IPS DF 6.9 (cell line): ENCODE data around the gene MARCHF3.

Experiments used
- DNase-seq: peaks from one replicate; pipeline ENCODE4 v3.0.0-alpha.2; 2013; ENCODE audit warnings: low read depth, low spot score
- H3K27ac ChIP-seq: one replicate; pipeline ENCODE4 v1.5.1; 2013; ENCODE audit warnings: low read length, control low read depth
- H3K27me3 ChIP-seq: 2 replicates; pipeline ENCODE4 v1.6.1; 2013; ENCODE audit warnings: mild to moderate bottlenecking, low read length; ENCODE audit not compliant: control insufficient read depth, insufficient read depth
- H3K36me3 ChIP-seq: 2 replicates; pipeline ENCODE4 v1.6.1; 2013; ENCODE audit warnings: low read length; ENCODE audit not compliant: control insufficient read depth, insufficient read depth
- H3K4me1 ChIP-seq: 2 replicates; pipeline ENCODE4 v1.6.1; 2013; ENCODE audit warnings: low read length; ENCODE audit not compliant: control insufficient read depth, insufficient read depth
- H3K4me3 ChIP-seq: 2 replicates; pipeline ENCODE4 v1.5.1; 2013; ENCODE audit warnings: mild to moderate bottlenecking, low read length
- H3K9me3 ChIP-seq: 2 replicates; pipeline ENCODE4 v1.6.1; 2013; ENCODE audit warnings: low read length, inconsistent platforms; ENCODE audit not compliant: control insufficient read depth, insufficient read depth
- WGBS: extraction: QIAGEN DNeasy Blood & Tissue Kit; methylation state at CpG from one replicate; pipeline ENCODE4 v1.1.7; 2013; ENCODE audit warnings: mixed read lengths, missing lambda C conversion rate; ENCODE audit not compliant: insufficient read length, insufficient coverage; 5-methylcytosine and 5-hydroxymethylcytosine counted together

MARCHF3 gene

DNA sequence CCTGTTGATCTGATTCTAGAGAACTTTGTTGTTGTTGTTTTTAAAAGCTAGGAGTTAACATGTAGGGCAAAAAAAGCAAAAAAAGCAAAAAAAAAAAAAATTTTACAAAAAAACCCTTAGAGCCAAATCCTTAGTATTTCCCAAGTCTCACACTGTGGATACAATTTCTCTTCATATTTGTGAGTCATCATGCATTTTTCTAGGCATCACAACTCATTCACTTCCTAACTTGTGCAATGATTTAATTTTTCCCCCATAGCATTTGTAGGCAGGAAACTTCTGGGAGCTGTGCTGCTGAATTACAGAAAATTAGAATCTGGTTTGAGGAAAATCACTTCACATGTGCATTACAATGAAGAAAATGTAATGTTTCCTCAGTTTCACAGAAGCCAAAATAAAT is 91.9 kb downstream of the MARCHF3 start:
- Histone ChIP-seq H3K27me3 (no peaks in the 10 kb centered on the region), H3K4me3 (no peak overlapping the region), H3K27ac (no peak overlapping the region), H3K36me3 (no peaks in the 10 kb centered on the region), H3K4me1 (no peaks in the 10 kb centered on the region), H3K9me3 (no peaks in the 10 kb centered on the region)
- DNase-seq: no peak

DNA sequence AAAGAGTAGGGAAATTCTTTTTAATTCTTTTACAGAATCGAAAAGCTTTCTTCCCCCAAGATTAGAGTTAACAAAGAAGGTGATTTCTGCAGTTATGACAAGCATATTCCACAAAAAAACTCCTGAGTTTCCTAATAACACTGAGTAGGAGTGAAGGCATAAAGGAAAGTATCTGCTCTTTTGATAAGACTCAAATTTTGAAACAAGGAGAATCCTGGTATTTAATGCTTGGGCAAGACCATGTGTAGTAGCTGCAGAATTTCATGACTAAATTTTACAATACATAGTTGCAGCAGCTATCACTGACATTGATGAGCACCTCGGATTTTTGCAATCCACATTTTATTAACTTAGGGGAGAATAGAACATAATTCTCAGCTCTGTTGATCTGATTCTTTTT is 92.6 kb downstream of the MARCHF3 start:
- no peak for DNase-seq
- Histone ChIP-seq H3K4me3 (no peak overlapping the region), H3K9me3 (no peaks in the 10 kb centered on the region), H3K27me3 (no peaks in the 10 kb centered on the region), H3K36me3 (no peaks in the 10 kb centered on the region), H3K4me1 (no peaks in the 10 kb centered on the region), H3K27ac (no peak overlapping the region)
- WGBS: no CpG with 5 or more reads among the region's 2 CpGs

GRCh38 chr5:126936775-126937418 is 93.5 kb downstream of the MARCHF3 start:
- Histone ChIP-seq H3K9me3 (no peaks in the 10 kb centered on the region), H3K4me3 (no peak overlapping the region), H3K27me3 (no peaks in the 10 kb centered on the region), H3K4me1 (no peaks in the 10 kb centered on the region), H3K36me3 (no peaks in the 10 kb centered on the region), H3K27ac (no peak overlapping the region)
- WGBS: no CpG with 5 or more reads among the region's 4 CpGs
- no peak for DNase-seq

DNA sequence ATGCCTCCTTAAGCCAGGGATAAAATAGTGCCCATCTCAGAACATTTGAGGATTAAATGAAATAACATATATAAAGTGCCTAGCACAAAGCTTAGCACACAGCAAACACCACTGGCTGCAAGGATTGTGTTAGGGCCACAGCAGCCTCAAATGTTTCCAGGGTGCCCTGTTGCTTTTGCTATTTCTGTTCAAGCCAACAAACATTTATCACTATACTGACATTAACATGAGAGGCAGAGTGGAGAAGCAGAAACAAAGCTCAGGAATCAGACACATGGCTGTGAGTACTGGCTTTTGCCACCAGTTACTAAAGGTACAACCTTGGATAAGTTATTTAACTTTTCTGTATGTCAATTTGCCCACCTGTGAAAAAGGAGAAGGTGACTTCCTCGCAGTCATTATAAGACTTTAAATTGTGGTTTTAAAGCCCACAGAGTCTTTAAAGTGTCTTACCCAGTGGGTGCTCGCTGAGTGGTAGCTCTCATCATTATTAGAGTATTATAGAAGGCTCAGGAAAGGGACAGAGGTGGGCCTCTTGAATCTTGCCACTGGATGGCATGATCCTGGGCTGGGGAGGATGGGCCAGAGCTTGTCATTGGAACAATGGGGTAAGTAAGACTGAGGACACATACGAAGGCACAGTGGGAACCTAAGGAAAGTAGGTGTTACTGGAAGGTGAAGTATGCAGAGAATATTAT is 98.2 kb downstream of the MARCHF3 start:
- H3K27me3 ChIP-seq: no peaks in the 10 kb centered on the region
- WGBS: no CpG with 5 or more reads among the region's 3 CpGs
- no peaks in the 10 kb centered on the region for H3K9me3 ChIP-seq
- H3K4me3 ChIP-seq: no peak overlapping the region
- H3K4me1 ChIP-seq: no peaks in the 10 kb centered on the region
- no peak for DNase-seq
- H3K27ac ChIP-seq: no peak overlapping the region
- H3K36me3 ChIP-seq: no peaks in the 10 kb centered on the region

DNA sequence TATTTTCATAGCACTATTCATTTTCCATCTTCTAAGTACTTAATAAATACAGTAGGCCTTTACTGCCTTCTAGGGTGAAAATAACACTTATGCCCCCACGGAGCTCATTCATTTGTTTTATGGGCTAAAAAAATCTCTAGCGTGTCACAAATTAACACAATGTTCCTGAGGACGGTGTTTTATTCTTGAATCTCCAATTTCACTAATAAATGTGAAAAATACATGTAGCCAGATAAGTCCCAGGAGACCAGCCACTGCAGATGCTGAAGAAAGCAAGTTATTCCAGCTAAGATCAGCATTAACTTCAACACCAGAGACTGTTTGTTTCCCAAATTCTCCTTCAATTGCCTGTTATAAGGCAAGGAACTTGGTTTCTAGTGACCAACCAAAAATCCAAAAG is 102.3 kb downstream of the MARCHF3 start:
- Histone ChIP-seq H3K4me3 (no peak overlapping the region), H3K4me1 (no peaks in the 10 kb centered on the region), H3K36me3 (no peaks in the 10 kb centered on the region), H3K27ac (no peak overlapping the region), H3K27me3 (no peaks in the 10 kb centered on the region), H3K9me3 (no peaks in the 10 kb centered on the region)
- no CpG with 5 or more reads among the region's 3 CpGs for whole genome bisulfite sequencing
- DNase-seq: no peak

- H3K27me3 ChIP-seq: no peaks in the 10 kb centered on the region
- DNase-seq: no peak
Measured at GRCh38 chr5:126927429-126927828, 102.9 kb downstream of the MARCHF3 start.

GRCh38 chr5:126926187-126926586 is 104.2 kb downstream of the MARCHF3 start:
- no peaks in the 10 kb centered on the region for H3K36me3 ChIP-seq
- DNase-seq: no peak
- 100% methylated on average over 1 of the region's 2 CpGs for WGBS
- H3K9me3 ChIP-seq: no peaks in the 10 kb centered on the region
- no peak overlapping the region for H3K4me3 ChIP-seq
- H3K27me3 ChIP-seq: no peaks in the 10 kb centered on the region
- no peak overlapping the region for H3K27ac ChIP-seq
- peaks cover 3% of the 10 kb centered on the region for H3K4me1 ChIP-seq

More at GRCh38 chr5:126927429-126927828, 102.9 kb downstream of the MARCHF3 start:
- WGBS: no CpG with 5 or more reads among the region's 1 CpG
- no peaks in the 10 kb centered on the region for H3K9me3 ChIP-seq
- H3K27ac ChIP-seq: no peak overlapping the region
- H3K4me1 ChIP-seq: no peaks in the 10 kb centered on the region
- no peak overlapping the region for H3K4me3 ChIP-seq
- no peaks in the 10 kb centered on the region for H3K36me3 ChIP-seq

DNA sequence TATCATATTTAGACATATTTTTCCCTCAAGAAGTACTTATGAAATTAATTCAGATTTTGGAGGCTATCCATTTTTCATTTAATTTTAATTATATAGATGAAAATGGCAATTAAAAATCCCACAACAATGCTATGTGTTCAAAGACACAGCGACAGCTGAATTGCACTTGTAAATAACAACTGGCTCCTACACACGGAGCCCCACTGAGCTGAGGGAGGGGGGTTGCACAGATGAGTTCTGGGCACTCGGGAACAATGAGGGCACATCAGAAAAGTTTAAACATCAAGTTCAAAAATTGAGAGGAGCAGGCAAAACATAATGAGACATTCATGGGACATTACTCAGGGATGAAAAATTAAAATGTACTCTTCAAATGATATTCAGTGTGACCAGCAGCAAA is 104.9 kb downstream of the MARCHF3 start:
- Histone ChIP-seq H3K36me3 (no peaks in the 10 kb centered on the region), H3K9me3 (no peaks in the 10 kb centered on the region), H3K4me3 (no peak overlapping the region), H3K4me1 (peaks cover 4% of the 10 kb centered on the region), H3K27me3 (no peaks in the 10 kb centered on the region), H3K27ac (no peak overlapping the region)
- DNase-seq: no peak
- WGBS: no CpG with 5 or more reads among the region's 3 CpGs

DNA sequence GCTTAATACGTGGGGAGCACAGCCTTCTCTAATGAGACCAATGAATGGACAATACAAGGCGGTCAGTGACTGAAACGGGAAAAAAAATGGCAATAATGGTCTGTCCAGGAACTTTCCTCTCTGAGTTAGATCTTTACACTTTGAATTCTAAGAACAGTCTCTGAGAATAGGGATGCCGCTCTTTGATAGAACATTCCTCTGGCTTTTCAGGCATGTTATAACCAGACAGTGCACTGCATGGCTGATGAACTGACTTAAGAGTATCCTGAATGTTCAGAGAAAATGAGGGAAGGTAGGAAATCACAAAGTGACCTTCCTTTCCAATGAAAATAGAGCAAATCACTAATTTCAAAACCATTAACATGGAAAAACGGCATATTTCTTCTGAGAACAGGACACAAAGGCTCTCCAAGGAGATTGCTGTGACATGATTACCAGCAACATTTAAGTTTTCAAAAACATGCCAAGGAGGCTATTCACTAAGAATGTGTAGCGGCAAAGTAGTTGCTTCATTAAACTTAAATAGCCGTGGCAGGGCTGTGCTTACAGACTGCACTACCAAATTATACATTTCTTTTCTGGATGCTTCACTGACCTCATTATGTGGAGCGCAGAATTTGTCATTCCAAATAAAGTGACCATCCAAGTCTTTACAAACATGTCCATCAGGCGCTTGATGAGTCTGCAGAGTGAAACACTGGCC is 105.9 kb downstream of the MARCHF3 start:
- Histone ChIP-seq H3K27me3 (no peaks in the 10 kb centered on the region), H3K9me3 (no peaks in the 10 kb centered on the region), H3K4me3 (no peak overlapping the region), H3K4me1 (peaks cover 4% of the 10 kb centered on the region), H3K36me3 (no peaks in the 10 kb centered on the region), H3K27ac (no peak overlapping the region)
- no CpG with 5 or more reads among the region's 9 CpGs for WGBS
- no peak for DNase-seq

- H3K4me3 ChIP-seq: no peak overlapping the region
- no CpG with 5 or more reads among the region's 9 CpGs for WGBS
- H3K27me3 ChIP-seq: no peaks in the 10 kb centered on the region
- no peaks in the 10 kb centered on the region for H3K36me3 ChIP-seq
- no peak overlapping the region for H3K27ac ChIP-seq
- peaks cover 4% of the 10 kb centered on the region for H3K4me1 ChIP-seq
- DNase-seq: no peak
- H3K9me3 ChIP-seq: no peaks in the 10 kb centered on the region
Measured at GRCh38 chr5:126921241-126922091, 108.9 kb downstream of the MARCHF3 start.
